SK-N-SH (cell line): ENCODE data around the gene PAQR5. TPM values are rescaled to one million over a fixed set of nuclear protein-coding genes. Genes with fewer than 3 reads are reported as not detected.

Experiments
- CTCF ChIA-PET: fragments of 300-600, 350-600 bp; formaldehyde crosslinking; extraction: SDS; loops from one replicate; lab custom pipeline; 2021; lab: Yijun Ruan, JAX
- POLR2A ChIA-PET: fragments of 350-600 bp; sonication (Branson Sonifier 250); formaldehyde crosslinking; extraction: SDS; loops from one replicate; lab custom pipeline; 2020; ENCODE audit warnings: antibody characterized with exemption, inconsistent platforms; lab: Yijun Ruan, JAX
- DNase-seq: peaks from one replicate; pipeline ENCODE4 v3.0.0; 2012
- H2AFZ ChIP-seq: fragments of 200-600 bp; sonication (generic); 2 replicates; pipeline ENCODE4 v1.8.1; 2016; ENCODE audit warnings: antibody characterized with exemption, mild to moderate bottlenecking, low read depth
- H3F3A ChIP-seq: fragments of 200-600 bp; sonication (generic); replicated peaks from 2 replicates; pipeline ENCODE3; 2016; ENCODE audit warnings: antibody characterized with exemption, mild to moderate bottlenecking; ENCODE audit not compliant: insufficient read depth
- H3K27ac ChIP-seq, 2 experiments: fragments of 200-500 bp in 1 of 2; fragments of 200-600 bp in 1 of 2; sonication (Bioruptor generic) in 1 of 2; sonication (generic), shearing (Covaris generic) in 1 of 2; 2 replicates each; pipeline versions ENCODE4 v1.5.1 to v1.6.1; 2014 to 2016; ENCODE audit warnings: low read depth in 2 of 2, inconsistent platforms in 1 of 2, low read length in 1 of 2, mild to moderate bottlenecking in 1 of 2, mixed read lengths in 1 of 2
- H3K27me3 ChIP-seq: fragments of 200-600 bp; sonication (generic), shearing (Covaris generic); 2 replicates; pipeline ENCODE4 v1.6.1; 2016; ENCODE audit warnings: mixed run types; ENCODE audit not compliant: insufficient read depth
- H3K36me3 ChIP-seq, 2 experiments: fragments of 200-500 bp in 1 of 2; fragments of 200-600 bp in 1 of 2; sonication (Bioruptor generic) in 1 of 2; sonication (generic) in 1 of 2; replicated peaks in 1 of 2; 2 replicates each; pipeline versions ENCODE3 to v1.5.1; 2014 to 2016; ENCODE audit warnings: low read length in 1 of 2, mild to moderate bottlenecking in 1 of 2; ENCODE audit not compliant: insufficient read depth in 2 of 2, control insufficient read depth in 1 of 2
- H3K4me1 ChIP-seq, 2 experiments: fragments of 200-500 bp in 1 of 2; fragments of 200-600 bp in 1 of 2; sonication (Bioruptor generic) in 1 of 2; sonication (generic), shearing (Covaris generic) in 1 of 2; 2 replicates each; pipeline versions ENCODE4 v1.5.1 to v1.6.1; 2014 to 2016; ENCODE audit warnings: low read depth in 1 of 2, low read length in 1 of 2, mixed run types in 1 of 2; ENCODE audit not compliant: insufficient read depth in 2 of 2, control insufficient read depth in 1 of 2
- H3K4me2 ChIP-seq: fragments of 200-600 bp; sonication (generic), shearing (Covaris generic); 2 replicates; pipeline ENCODE4 v1.6.1; 2017; ENCODE audit warnings: mixed run types
- H3K4me3 ChIP-seq, 2 experiments: fragments of 200-500 bp in 1 of 2; fragments of 200-600 bp in 1 of 2; sonication (Bioruptor generic) in 1 of 2; sonication (generic), shearing (Covaris generic) in 1 of 2; 2 replicates each; pipeline versions ENCODE4 v1.5.1 to v1.8.1; 2014 to 2016; ENCODE audit warnings: low read depth in 2 of 2, inconsistent platforms in 1 of 2, low read length in 1 of 2, mild to moderate bottlenecking in 1 of 2, mixed read lengths in 1 of 2, moderate library complexity in 1 of 2
- H3K79me2 ChIP-seq: fragments of 200-600 bp; sonication (generic); 2 replicates; pipeline ENCODE4 v1.8.1; 2017; ENCODE audit warnings: mild to moderate bottlenecking; ENCODE audit not compliant: insufficient read depth
- H3K9ac ChIP-seq: fragments of 200-600 bp; sonication (generic); 2 replicates; pipeline ENCODE4 v1.6.1; 2017; ENCODE audit warnings: mixed run types
- H3K9me2 ChIP-seq: fragments of 200-600 bp; sonication (generic); 2 replicates; pipeline ENCODE4 v1.6.1; 2017; ENCODE audit warnings: mixed run types
- H3K9me3 ChIP-seq: fragments of 200-600 bp; sonication (generic); 2 replicates; pipeline ENCODE4 v1.6.1; 2017; ENCODE audit warnings: mixed run types, mild to moderate bottlenecking, moderate library complexity
- H4K20me1 ChIP-seq: fragments of 200-600 bp; sonication (generic); 2 replicates; pipeline ENCODE4 v1.6.1; 2017; ENCODE audit warnings: mild to moderate bottlenecking, mixed run types; ENCODE audit not compliant: insufficient read depth
- CHD2 ChIP-seq: fragments of 150-350 bp; IDR thresholded peaks from 2 replicates; pipeline ENCODE4 v1.6.1; 2018; ENCODE audit warnings: low read length; ENCODE audit not compliant: partially characterized antibody
- EP300 ChIP-seq, 2 experiments: IDR thresholded peaks; 2 replicates each; pipeline versions ENCODE4 v1.4.0 to v1.6.1; 2012; ENCODE audit warnings: borderline replicate concordance in 1 of 2, low read depth in 1 of 2, low read length in 1 of 2
- EZH2phosphoT487 ChIP-seq: fragments of 200-600 bp; sonication (generic); IDR thresholded peaks from 2 replicates; pipeline ENCODE4 v1.6.1; 2017; ENCODE audit warnings: low read depth, mixed run types, mild to moderate bottlenecking, antibody characterized with exemption, moderate library complexity, borderline replicate concordance
- FOXM1 ChIP-seq: IDR thresholded peaks from 2 replicates; pipeline ENCODE4 v1.4.0; 2012; ENCODE audit warnings: low read depth, mild to moderate bottlenecking
- JUND ChIP-seq: IDR thresholded peaks from 2 replicates; pipeline ENCODE4 v1.4.0; 2012
- MEF2A ChIP-seq: IDR thresholded peaks from 2 replicates; pipeline ENCODE4 v1.4.0; 2012; ENCODE audit warnings: low read depth, borderline replicate concordance
- NFIC ChIP-seq: IDR thresholded peaks from 2 replicates; pipeline ENCODE4 v1.4.0; 2012; ENCODE audit warnings: borderline replicate concordance
- POLR2AphosphoS5 ChIP-seq: IDR thresholded peaks from 2 replicates; pipeline ENCODE4 v1.6.1; 2012; ENCODE audit warnings: low read depth, low read length
- RAD21 ChIP-seq: IDR thresholded peaks from 2 replicates; pipeline ENCODE4 v1.6.1; 2012; ENCODE audit warnings: mild to moderate bottlenecking, low read length
- RCOR1 ChIP-seq: fragments of 150-350 bp; IDR thresholded peaks from 2 replicates; pipeline ENCODE4 v1.6.1; 2017; ENCODE audit warnings: antibody characterized with exemption, low read length
- RXRA ChIP-seq: IDR thresholded peaks from 2 replicates; pipeline ENCODE4 v1.4.0; 2012; ENCODE audit warnings: low read depth, mild to moderate bottlenecking, borderline replicate concordance
- SMC3 ChIP-seq: IDR thresholded peaks from 2 replicates; pipeline ENCODE4 v1.6.1; 2012; ENCODE audit warnings: low read depth, low read length, improper control_type of control experiment
- TAF1 ChIP-seq: IDR thresholded peaks from 2 replicates; pipeline ENCODE4 v1.6.1; 2012; ENCODE audit warnings: low read depth, mild to moderate bottlenecking, low read length, moderate library complexity, borderline replicate concordance
- TCF12 ChIP-seq: IDR thresholded peaks from 2 replicates; pipeline ENCODE4 v1.4.0; 2012
- TEAD4 ChIP-seq: IDR thresholded peaks from 2 replicates; pipeline ENCODE4 v1.4.0; 2012; ENCODE audit warnings: mild to moderate bottlenecking, borderline replicate concordance; ENCODE audit not compliant: insufficient read depth
- USF1 ChIP-seq: IDR thresholded peaks from 2 replicates; pipeline ENCODE4 v1.4.0; 2012; ENCODE audit warnings: low read depth, borderline replicate concordance
- ZBTB33 ChIP-seq: IDR thresholded peaks from 2 replicates; pipeline ENCODE4 v1.4.0; 2012; ENCODE audit warnings: low read depth, borderline replicate concordance
- WGBS: methylation state at CpG from one replicate; pipeline ENCODE4 v1.1.6; 2017; ENCODE audit warnings: low lambda C conversion rate; 5-methylcytosine and 5-hydroxymethylcytosine counted together
- polyA plus RNA-seq, 3 experiments: library from polyadenylated mRNA; depleted of rRNA; stranded (reverse); fragments of >200 nt; gene quantifications; 2 replicates each; pipeline ENCODE4 v1.2.3, GENCODE V29; 2012
- TF ChIP-seq, protein P1 (sequence below): IDR thresholded peaks from 2 replicates; pipeline ENCODE4; 2012

The PAQR5 gene
- polyA plus RNA-seq, 1 of the 3 experiments (the other 2 are of a cell fraction), result 3.9 TPM

GRCh38 chr15:69358850-69359249, 60.1 kb downstream of the PAQR5 start:
- no peak for TF ChIP-seq RCOR1
- TF ChIP-seq, protein P1, sequence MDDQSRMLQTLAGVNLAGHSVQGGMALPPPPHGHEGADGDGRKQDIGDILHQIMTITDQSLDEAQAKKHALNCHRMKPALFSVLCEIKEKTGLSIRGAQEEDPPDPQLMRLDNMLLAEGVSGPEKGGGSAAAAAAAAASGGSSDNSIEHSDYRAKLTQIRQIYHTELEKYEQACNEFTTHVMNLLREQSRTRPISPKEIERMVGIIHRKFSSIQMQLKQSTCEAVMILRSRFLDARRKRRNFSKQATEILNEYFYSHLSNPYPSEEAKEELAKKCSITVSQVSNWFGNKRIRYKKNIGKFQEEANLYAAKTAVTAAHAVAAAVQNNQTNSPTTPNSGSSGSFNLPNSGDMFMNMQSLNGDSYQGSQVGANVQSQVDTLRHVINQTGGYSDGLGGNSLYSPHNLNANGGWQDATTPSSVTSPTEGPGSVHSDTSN, result no peak
- TF ChIP-seq EP300 (IDR thresholded peaks at IDR 0.05; ENCODE audit: borderline replicate concordance in 1 of 2, low read depth in 1 of 2, low read length in 1 of 2), result no peak
- no peak for TF ChIP-seq CHD2
- TF ChIP-seq TCF12, result no peak
- TF ChIP-seq RXRA, result no peak
- no peak for TF ChIP-seq POLR2AphosphoS5
- no peak for TF ChIP-seq TEAD4
- no peak for TF ChIP-seq USF1
- TF ChIP-seq JUND, result no peak
- no peak for TF ChIP-seq SMC3
- TF ChIP-seq, all 33 proteins: peak for 0
- Histone ChIP-seq H3K4me2 (no peak overlapping the region), H3K9me3 (no peaks in the 10 kb centered on the region), H3K27ac (no peak overlapping the region), H3K27me3 (no peaks in the 10 kb centered on the region), H3F3A (no peaks in the 10 kb centered on the region), H4K20me1 (no peaks in the 10 kb centered on the region), H3K9me2 (no peaks in the 10 kb centered on the region), H3K36me3 (no peaks in the 10 kb centered on the region), H3K79me2 (no peaks in the 10 kb centered on the region), H3K4me3 (no peak overlapping the region), H3K9ac (no peak overlapping the region), H3K4me1 (peaks cover 0 to 3% of the 10 kb centered on the region in 2 experiments; a peak in 2 of 4 replicates), H2AFZ (no peak overlapping the region)
- DNase-seq, result no peak
- CTCF ChIA-PET, result interaction anchor here (1.3 kb wide), 1 partner anchor 12 kb away, joined by 4 read pairs; no protein-coding TSS in a partner anchor
- WGBS, result 87% methylated on average over 4 of the region's 4 CpGs
- POLR2A ChIA-PET, result no interaction called here

- Histone ChIP-seq H3K4me2 (no peak overlapping the region), H3K27ac (no peak overlapping the region), H2AFZ (no peak overlapping the region), H4K20me1 (no peaks in the 10 kb centered on the region), H3K4me3 (no peak overlapping the region), H3F3A (no peaks in the 10 kb centered on the region), H3K79me2 (no peaks in the 10 kb centered on the region), H3K4me1 (peaks cover 0 to 3% of the 10 kb centered on the region in 2 experiments; a peak in 2 of 4 replicates), H3K9me2 (no peaks in the 10 kb centered on the region), H3K9ac (no peak overlapping the region), H3K36me3 (no peaks in the 10 kb centered on the region), H3K27me3 (no peaks in the 10 kb centered on the region), H3K9me3 (no peaks in the 10 kb centered on the region)
- ChIA-PET POLR2A (no interaction called here), CTCF (interaction anchor here (1.2 to 1.3 kb wide), 2 partner anchors 13 to 34 kb away, joined by 4 to 5 read pairs; no protein-coding TSS in a partner anchor)
- TF ChIP-seq, protein P1, result no peak
- TF ChIP-seq SMC3 (no peak), ZBTB33 (no peak), EZH2phosphoT487 (no peak), NFIC (no peak), RAD21 (no peak), EP300 (IDR thresholded peaks at IDR 0.05; ENCODE audit: borderline replicate concordance in 1 of 2, low read depth in 1 of 2, low read length in 1 of 2) (no peak), TAF1 (no peak), MEF2A (no peak), TEAD4 (no peak), JUND (no peak), FOXM1 (no peak)
- DNase-seq, result no peak
- WGBS, result 93% methylated on average over 3 of the region's 3 CpGs
Measured at GRCh38 chr15:69359722-69360121, 61.0 kb downstream of the PAQR5 start.
